CD14-positive monocyte (primary cell): Measurements from ENCODE around the gene GFOD1. TPM values are rescaled to one million over a fixed set of nuclear protein-coding genes. Genes with fewer than 3 reads are reported as not detected.
A peak's percentile ranks its signal among the peaks of the same experiment; 100 is the strongest.

ENCODE experiments used
- DNase-seq, 3 donors: peaks; one replicate each; pipeline ENCODE4 v3.0.0-alpha.2; 2011 to 2022
- H2AFZ ChIP-seq: 2 replicates; pipeline ENCODE4 v1.6.0; 2012; ENCODE audit warnings: mild to moderate bottlenecking, low read depth, low read length, inconsistent platforms; ENCODE audit not compliant: insufficient read depth, poor library complexity, severe bottlenecking
- H3K27ac ChIP-seq, 2 donors: 1 replicate in 1 of 2; 2 replicates in 1 of 2; pipeline ENCODE4 v1.5.1; 2012 to 2013; ENCODE audit warnings: low read length in 2 of 2, control low read depth in 1 of 2, inconsistent platforms in 1 of 2, low read depth in 1 of 2, mild to moderate bottlenecking in 1 of 2
- H3K27me3 ChIP-seq, 2 donors: one replicate each; pipeline versions ENCODE4 v1.6.0 to v1.6.1; 2011 to 2013; ENCODE audit warnings: low read length in 2 of 2; ENCODE audit not compliant: control insufficient read depth in 2 of 2, insufficient read depth in 2 of 2
- H3K36me3 ChIP-seq, 2 donors: replicated peaks in 1 of 2; 1 replicate in 1 of 2; 2 replicates in 1 of 2; pipeline versions ENCODE4 v1.5.1 to v1.6.1; 2012 to 2013; ENCODE audit warnings: low read length in 2 of 2, control low read depth in 1 of 2, inconsistent platforms in 1 of 2, mild to moderate bottlenecking in 1 of 2; ENCODE audit not compliant: insufficient read depth in 2 of 2, control insufficient read depth in 1 of 2
- H3K4me1 ChIP-seq, 2 donors: 1 replicate in 1 of 2; 2 replicates in 1 of 2; pipeline versions ENCODE4 v1.5.1 to v1.6.1; 2012 to 2013; ENCODE audit warnings: low read length in 2 of 2, control low read depth in 1 of 2, inconsistent platforms in 1 of 2, mild to moderate bottlenecking in 1 of 2, moderate library complexity in 1 of 2; ENCODE audit not compliant: insufficient read depth in 2 of 2, control insufficient read depth in 1 of 2
- H3K4me2 ChIP-seq: replicated peaks from 2 replicates; pipeline ENCODE3; 2012; ENCODE audit warnings: low read length, moderate library complexity, mild to moderate bottlenecking; ENCODE audit not compliant: poor library complexity, severe bottlenecking; ENCODE audit errors: extremely low read depth
- H3K4me3 ChIP-seq, 3 experiments: fragments of 200-600 bp in 1 of 3; sonication (generic) in 1 of 3; replicated peaks in 1 of 3; 1 replicate in 2 of 3; 2 replicates in 1 of 3; pipeline ENCODE4 v1.5.1; 2011 to 2013; ENCODE audit warnings: low read length in 3 of 3, mild to moderate bottlenecking in 3 of 3, control low read depth in 2 of 3, low read depth in 2 of 3, inconsistent platforms in 1 of 3, moderate library complexity in 1 of 3
- H3K79me2 ChIP-seq: 2 replicates; pipeline ENCODE4 v1.6.0; 2012; ENCODE audit warnings: mild to moderate bottlenecking, control low read depth, inconsistent platforms, low read length, moderate library complexity; ENCODE audit not compliant: insufficient read depth
- H3K9ac ChIP-seq: 2 replicates; pipeline ENCODE4 v1.6.0; 2017; ENCODE audit warnings: low read length, mild to moderate bottlenecking; ENCODE audit not compliant: insufficient read depth, poor library complexity, severe bottlenecking
- H3K9me3 ChIP-seq, 2 donors: replicated peaks in 1 of 2; 1 replicate in 1 of 2; 2 replicates in 1 of 2; pipeline versions ENCODE4 v1.5.1 to v1.6.1; 2012 to 2013; ENCODE audit warnings: low read length in 2 of 2, control low read depth in 1 of 2; ENCODE audit not compliant: control insufficient read depth in 1 of 2, insufficient read depth in 1 of 2
- H4K20me1 ChIP-seq: 2 replicates; pipeline ENCODE4 v1.6.0; 2012; ENCODE audit warnings: mild to moderate bottlenecking, low read length, control low read depth, moderate library complexity; ENCODE audit not compliant: insufficient read depth
- H3K27ac Mint-ChIP-seq, 7 donors: one replicate each; pipeline ENCODE4 v1.8.0; 2020; ENCODE audit warnings: mild to moderate bottlenecking in 7 of 7, mixed read lengths in 7 of 7, moderate library complexity in 6 of 7, inconsistent platforms in 2 of 7
- H3K27me3 Mint-ChIP-seq, 3 donors: one replicate each; pipeline ENCODE4 v1.8.0; 2021 to 2022; ENCODE audit warnings: low read depth in 3 of 3, mild to moderate bottlenecking in 3 of 3, mixed read lengths in 3 of 3, moderate library complexity in 3 of 3, inconsistent platforms in 1 of 3
- H3K36me3 Mint-ChIP-seq, 2 donors: one replicate each; pipeline ENCODE4 v1.8.0; 2020; ENCODE audit warnings: mixed read lengths in 2 of 2, inconsistent platforms in 1 of 2, mild to moderate bottlenecking in 1 of 2
- H3K4me1 Mint-ChIP-seq: one replicate; pipeline ENCODE4 v1.8.0; 2020; ENCODE audit warnings: mild to moderate bottlenecking, mixed read lengths
- H3K4me3 Mint-ChIP-seq, 2 donors: one replicate each; pipeline ENCODE4 v1.8.0; 2020; ENCODE audit warnings: mild to moderate bottlenecking in 2 of 2, mixed read lengths in 2 of 2, moderate library complexity in 1 of 2
- H3K9me3 Mint-ChIP-seq, 7 donors: one replicate each; pipeline ENCODE4 v1.8.0; 2020 to 2022; ENCODE audit warnings: mixed read lengths in 7 of 7, mild to moderate bottlenecking in 6 of 7, moderate library complexity in 6 of 7, inconsistent platforms in 2 of 7
- CTCF ChIP-seq: fragments of 200-600 bp; IDR thresholded peaks from one replicate; pipeline ENCODE4 v1.8.0; 2022; ENCODE audit warnings: antibody characterized with exemption, mild to moderate bottlenecking
- WGBS: methylation state at CpG from one replicate; pipeline ENCODE4 v1.1.5; 2013; ENCODE audit warnings: missing lambda C conversion rate; ENCODE audit not compliant: insufficient coverage; 5-methylcytosine and 5-hydroxymethylcytosine counted together
- intact Hi-C, 2 donors: fragments of 100-400 bp; cut with micrococcal nuclease; formaldehyde crosslinking; loops; one replicate each; pipeline versions ENCODE4 v1.15.0 to v1.15.1; 2023
- polyA plus RNA-seq, 3 donors: library from polyadenylated mRNA; depleted of rRNA in 1 of 3; unstranded in 2 of 3; stranded (reverse) in 1 of 3; fragments of 300-500 nt in 2 of 3; fragments of >200 nt in 1 of 3; fragmentation: Illumina TruSeq in 2 of 3; gene quantifications; 1 replicate in 2 of 3; 2 replicates in 1 of 3; pipeline ENCODE4 v1.2.3, GENCODE V29; 2012 to 2021

GFOD1 gene
- polyA plus RNA-seq, 3 donors, result 2.4 to 8.7 (median 2.4) TPM

GRCh38 chr6:13396241-13396792, 91.1 kb downstream of the GFOD1 start:
- Histone ChIP-seq H3K79me2 (peaks cover 19% of the 10 kb centered on the region), H3K4me2 (peak overlapping the region; percentile 69), H3K27ac (peak overlapping the region; percentile 95 to 98), H3K4me1 (peaks cover 42 to 43% of the 10 kb centered on the region in 2 donors), H3K9me3 (no peaks in the 10 kb centered on the region), H4K20me1 (no peaks in the 10 kb centered on the region), H3K9ac (peak overlapping the region; percentile 81), H3K4me3 (peak overlapping the region in 1 of 3 experiments; percentile 59), H2AFZ (no peak overlapping the region), H3K27me3 (no peaks in the 10 kb centered on the region), H3K36me3 (no peaks in the 10 kb centered on the region)
- H3K27ac Mint-ChIP-seq, result peak overlapping the region; percentile 93 to 99 (median 99)
- peaks cover 0 to 2% of the 10 kb centered on the region in 2 donors for H3K36me3 Mint-ChIP-seq
- intact Hi-C loops, result loop anchor here in 1 of 2 donors (5.0 kb wide), 2 partner anchors 59 to 66 kb away; no protein-coding TSS in a partner anchor
- peak overlapping the region in 1 of 2 donors; percentile 85 for H3K4me3 Mint-ChIP-seq
- H3K9me3 Mint-ChIP-seq, result peaks cover 0 to 1% (median 0%) of the 10 kb centered on the region in 7 donors
- TF ChIP-seq CTCF, result no peak
- H3K27me3 Mint-ChIP-seq, result peaks cover 1 to 3% (median 1%) of the 10 kb centered on the region in 3 donors
- H3K4me1 Mint-ChIP-seq, result peaks cover 33% of the 10 kb centered on the region
- DNase-seq, result no peak
- 100% methylated on average over 2 of the region's 3 CpGs for WGBS

GRCh38 chr6:13395272-13396237, 91.8 kb downstream of the GFOD1 start:
- peak overlapping the region; percentile 69 for H3K4me2 ChIP-seq
- H2AFZ ChIP-seq, result peak overlapping the region; percentile 31
- peaks cover 0 to 4% (median 1%) of the 10 kb centered on the region in 3 donors for H3K27me3 Mint-ChIP-seq
- intact Hi-C loops, result loop anchor here in 1 of 2 donors (2.0 to 5.0 kb wide), 3 partner anchors 13 to 67 kb away; no protein-coding TSS in a partner anchor
- H4K20me1 ChIP-seq, result no peaks in the 10 kb centered on the region
- no peaks in the 10 kb centered on the region for H3K9me3 ChIP-seq
- no peaks in the 10 kb centered on the region for H3K27me3 ChIP-seq
- peaks cover 19% of the 10 kb centered on the region for H3K79me2 ChIP-seq
- H3K4me3 ChIP-seq, result peak overlapping the region in 2 of 3 experiments; percentile 11 to 59
- 23% methylated on average over 5 of the region's 12 CpGs for WGBS
- DNase-seq, result peak; percentile 80 to 88 (median 86)
- peak overlapping the region; percentile 93 to 99 (median 99) for H3K27ac Mint-ChIP-seq
- H3K9me3 Mint-ChIP-seq, result peaks cover 0 to 1% (median 0%) of the 10 kb centered on the region in 7 donors
- no peak for TF ChIP-seq CTCF
- peaks cover 0 to 2% of the 10 kb centered on the region in 2 donors for H3K36me3 Mint-ChIP-seq
- no peaks in the 10 kb centered on the region for H3K36me3 ChIP-seq
- peaks cover 37% of the 10 kb centered on the region for H3K4me1 Mint-ChIP-seq
- peak overlapping the region; percentile 60 to 85 for H3K4me3 Mint-ChIP-seq
- peaks cover 38 to 46% of the 10 kb centered on the region in 2 donors for H3K4me1 ChIP-seq
- peak overlapping the region; percentile 81 for H3K9ac ChIP-seq
- peak overlapping the region; percentile 95 to 98 for H3K27ac ChIP-seq
